Hematopoietic multipotent progenitor cell treated with erythropoietin and hydrocortisone succinate and interleukin-3 and kit ligand, for 17 days (in vitro differentiated cells): ENCODE results near the gene PCCA.
"Not testable (repeated sequence)": the region's sequence is repeated elsewhere in the genome, so short reads cannot be mapped to it uniquely, and the experiment has no call there.

ENCODE experiments used
- DNase-seq: peaks from one replicate; pipeline ENCODE4 v3.0.0-alpha.2; 2015; ENCODE audit warnings: low spot score

PCCA gene

DNA sequence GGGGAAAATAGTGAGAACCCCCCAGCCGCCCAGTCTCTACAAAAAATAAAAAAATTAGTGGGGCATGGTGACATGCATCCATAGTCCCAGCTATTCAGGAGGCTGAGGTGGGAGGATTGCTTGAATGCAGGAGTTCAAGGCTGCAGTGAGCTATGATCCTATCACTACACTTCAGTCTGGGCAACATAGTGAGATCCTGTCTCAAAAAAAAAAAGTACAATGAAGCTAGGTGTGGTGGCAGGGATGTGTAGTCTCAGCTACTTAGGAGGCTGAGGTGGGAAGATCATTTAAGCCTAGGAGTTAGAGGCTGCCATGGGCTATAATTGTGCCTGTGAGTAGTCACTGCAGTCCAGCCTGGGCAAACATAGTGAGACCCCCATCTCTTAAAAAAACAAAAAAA lies 8.9 kb downstream of the PCCA start:
- no peak for DNase-seq

DNA sequence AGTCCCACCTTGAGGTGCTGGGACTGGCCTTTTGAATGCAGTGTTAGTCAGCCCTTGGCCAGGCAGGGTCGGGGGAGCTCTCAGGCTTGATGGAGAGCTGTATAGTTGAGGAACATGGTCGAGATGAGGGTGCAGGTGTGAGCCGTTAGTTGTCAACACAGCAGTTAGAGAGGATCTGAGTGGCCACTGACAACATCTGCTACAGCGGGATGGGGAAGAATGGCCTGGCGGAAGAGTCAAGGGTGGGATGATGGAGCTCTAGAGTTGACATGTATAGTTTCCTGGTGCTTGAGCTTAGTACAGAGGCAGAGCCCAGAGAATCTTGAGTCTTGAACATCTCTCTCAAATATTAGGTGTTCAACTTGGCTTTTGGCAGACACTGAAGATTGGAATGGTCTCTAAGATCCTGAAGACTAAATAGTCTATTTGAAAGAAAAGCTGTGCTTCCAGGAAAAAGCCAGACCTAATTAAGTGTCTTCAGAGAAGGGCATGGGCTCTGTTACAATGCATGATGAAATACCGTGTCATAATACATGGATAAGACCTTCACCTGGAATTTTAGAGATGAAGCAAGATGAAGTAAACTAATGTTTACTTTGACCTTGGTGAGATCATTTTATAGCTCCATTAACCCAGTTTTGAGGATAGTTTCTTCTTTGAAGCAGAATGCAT lies 9.7 kb downstream of the PCCA start:
- no peak for DNase-seq

DNA sequence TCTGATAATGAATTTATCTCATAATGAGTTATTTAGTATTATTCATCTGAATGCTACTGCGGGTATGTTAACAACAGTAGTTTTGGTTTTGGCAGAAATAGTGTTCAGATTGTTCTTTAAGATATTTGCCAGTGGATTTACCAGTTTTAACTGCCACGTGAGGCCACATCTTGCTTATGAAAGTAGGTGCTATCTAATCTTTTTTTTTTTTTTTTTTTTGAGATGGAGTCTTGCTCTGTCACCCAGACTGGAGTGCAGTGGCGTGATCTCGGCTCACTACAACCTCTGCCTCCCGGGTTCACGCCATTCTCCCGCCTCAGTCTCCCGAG lies 10.2 kb downstream of the PCCA start:
- DNase-seq, result not testable (repeated sequence)

DNA sequence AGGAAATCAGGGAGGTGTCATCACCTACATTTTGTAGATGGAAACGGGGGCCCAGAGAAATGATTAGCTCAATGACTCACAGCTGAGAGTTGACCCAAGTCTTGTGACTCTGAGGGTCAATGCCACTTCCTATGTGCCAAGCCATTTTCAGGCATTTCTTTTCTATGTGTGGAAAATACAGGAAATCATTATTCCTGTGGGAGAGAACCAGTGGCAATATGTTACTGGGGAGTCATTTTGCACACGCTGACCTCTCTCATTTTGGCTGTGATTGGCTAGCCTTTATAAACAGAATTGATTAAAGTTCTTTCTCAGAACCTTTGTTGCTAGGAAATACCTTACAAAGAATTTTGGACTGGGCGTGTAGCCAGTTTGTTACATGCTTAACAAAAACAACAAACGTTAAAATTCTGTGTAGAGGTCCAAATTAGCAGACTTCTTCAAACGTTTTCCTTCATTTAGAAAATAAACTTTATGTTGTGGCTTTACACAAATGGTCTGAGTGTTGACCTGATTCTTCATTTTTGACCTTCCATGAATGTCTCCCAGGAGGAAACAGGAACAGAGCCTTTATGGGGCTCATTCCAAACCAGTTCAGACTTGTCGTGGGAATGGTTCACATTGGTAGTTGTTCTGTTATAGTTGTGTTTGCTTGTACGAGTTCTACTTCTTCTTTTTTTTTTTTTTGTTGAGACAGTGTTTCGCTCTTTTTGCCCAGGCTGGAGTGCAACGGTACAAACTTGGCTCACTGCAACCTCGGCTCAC lies 11.4 kb downstream of the PCCA start:
- DNase-seq, result no peak

DNA sequence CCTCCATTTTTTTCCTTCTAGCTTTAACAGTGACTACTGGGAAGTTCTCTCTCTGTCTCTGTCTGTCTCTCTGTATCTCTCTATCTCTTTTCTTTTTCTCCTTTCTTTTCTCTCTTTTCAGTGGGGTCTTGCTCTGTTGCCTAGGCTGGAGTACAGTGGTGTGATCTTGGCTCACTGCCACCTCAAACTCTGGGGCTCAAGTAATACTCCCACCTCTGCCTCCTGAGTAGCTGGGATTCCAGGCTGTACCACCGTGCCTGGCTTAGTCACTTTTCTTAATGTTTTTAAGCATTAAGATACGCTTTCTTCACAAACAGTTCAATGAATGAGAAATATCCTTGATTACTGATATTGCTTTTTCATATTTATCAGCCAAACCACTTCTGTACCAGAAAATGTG lies 13.1 kb downstream of the PCCA start:
- no peak for DNase-seq

DNA sequence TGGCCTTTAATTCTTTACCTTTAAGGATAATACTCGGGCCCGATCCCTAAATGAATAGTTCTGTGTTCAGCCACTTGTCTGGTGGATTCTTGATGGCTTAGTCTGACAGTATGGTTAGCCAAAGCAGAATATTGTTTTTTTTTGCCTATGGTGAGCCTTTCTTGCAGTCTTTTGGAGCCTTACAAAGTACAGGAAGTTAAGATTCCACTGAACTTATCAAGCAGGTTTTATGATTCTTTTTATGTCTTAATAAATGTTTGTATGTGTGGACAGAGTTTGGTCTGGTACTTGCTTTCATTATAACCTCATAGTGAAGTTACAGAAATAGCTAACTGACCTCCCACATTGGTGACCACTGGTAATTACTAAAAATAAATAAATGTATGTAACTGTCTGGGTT lies 17.1 kb downstream of the PCCA start:
- no peak for DNase-seq

DNA sequence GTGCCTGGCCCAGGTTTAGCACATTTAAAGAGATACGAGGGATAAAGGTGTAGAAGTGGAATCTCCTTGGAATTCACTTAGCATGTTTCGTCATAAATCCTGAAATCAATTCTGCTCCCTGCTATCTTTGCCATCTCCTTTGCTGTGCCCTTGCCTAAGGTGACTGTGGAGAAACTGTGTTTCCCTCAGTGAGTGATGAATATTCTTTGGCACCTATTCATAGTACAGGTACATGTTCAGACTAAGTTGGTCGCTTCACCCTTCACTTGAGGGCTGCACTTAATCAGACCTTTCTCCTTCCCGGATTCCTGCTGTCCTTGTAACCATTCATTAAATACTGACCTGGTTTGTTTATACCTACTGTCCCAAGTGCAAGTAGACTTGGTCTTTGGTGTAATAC lies 17.8 kb downstream of the PCCA start:
- no peak for DNase-seq

DNA sequence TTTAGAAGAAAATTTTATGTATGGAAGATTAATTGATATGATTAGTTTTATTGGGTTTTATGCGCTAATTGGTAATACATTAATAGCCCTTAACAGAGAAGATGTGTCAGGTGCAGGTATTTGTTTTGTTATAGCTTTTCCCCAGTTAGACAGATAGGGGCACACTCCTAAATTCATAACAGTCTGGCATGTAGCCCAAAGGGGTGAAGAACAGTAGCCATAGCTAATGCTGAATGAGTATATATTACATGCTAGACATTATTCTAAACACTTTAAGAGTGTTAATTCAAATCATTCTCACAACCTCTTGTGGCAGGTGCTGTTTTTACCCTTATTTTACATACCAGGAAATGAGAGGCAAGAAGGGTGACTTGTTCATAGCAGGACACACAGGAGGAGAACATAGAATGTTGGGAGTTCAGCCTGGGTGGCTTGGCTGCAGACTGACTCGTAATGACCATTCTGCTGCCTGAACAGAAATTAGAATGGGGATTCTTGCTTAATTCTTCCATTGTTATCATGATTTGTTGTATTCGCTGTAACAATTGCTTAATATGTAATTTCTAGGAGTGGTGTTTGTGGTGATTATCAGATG lies 20.1 kb downstream of the PCCA start:
- DNase-seq, result no peak

DNA sequence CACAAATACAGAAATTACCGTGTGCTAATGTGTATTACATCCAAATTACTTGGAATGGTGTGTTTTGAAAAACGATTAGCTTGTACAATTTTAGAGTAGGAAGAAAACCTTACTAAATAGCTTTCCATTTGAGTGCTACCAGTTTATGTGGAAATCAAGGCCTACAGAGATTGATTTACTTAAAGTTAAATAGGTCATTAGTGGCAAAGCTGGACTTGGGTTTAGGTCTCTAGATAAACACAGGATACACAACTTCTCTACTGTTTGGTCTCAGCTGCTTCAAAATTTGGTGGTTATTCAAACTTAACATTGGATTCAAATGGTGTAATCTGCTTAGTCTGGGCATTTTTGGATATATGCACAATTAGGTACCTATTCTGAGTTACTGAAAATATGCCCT lies 21.4 kb downstream of the PCCA start:
- DNase-seq, result no peak

DNA sequence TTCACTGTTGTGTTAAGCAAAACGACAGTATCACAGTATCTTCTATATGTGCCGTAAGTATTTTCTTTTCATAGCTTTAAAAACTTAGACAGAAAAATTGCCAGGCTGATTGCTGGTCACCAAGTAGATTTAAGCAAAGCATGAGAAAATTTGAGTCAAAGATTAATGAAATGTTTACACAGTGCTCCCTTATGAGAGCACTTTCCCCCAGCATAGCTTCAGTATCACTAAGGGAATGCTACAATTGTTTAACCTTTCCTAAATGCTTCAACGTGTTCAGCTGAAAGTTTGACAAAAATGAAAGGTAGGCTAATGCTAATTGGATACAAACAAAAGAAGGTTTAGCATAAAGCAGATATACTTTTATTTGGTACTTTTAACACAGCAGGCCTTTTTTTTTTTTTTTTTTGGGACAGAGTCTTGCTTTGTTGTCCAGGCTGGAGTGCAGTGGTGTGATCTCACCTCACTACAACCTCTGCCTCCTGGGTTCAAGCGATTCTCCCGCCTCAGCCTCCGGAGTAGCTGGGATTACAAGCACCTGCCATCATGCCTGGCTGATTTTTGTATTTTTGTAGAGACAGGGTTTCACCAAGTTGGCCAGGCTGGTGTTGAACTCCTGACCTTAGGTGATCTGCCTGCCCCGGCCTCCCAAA lies 23.4 kb downstream of the PCCA start:
- DNase-seq, result no peak

DNA sequence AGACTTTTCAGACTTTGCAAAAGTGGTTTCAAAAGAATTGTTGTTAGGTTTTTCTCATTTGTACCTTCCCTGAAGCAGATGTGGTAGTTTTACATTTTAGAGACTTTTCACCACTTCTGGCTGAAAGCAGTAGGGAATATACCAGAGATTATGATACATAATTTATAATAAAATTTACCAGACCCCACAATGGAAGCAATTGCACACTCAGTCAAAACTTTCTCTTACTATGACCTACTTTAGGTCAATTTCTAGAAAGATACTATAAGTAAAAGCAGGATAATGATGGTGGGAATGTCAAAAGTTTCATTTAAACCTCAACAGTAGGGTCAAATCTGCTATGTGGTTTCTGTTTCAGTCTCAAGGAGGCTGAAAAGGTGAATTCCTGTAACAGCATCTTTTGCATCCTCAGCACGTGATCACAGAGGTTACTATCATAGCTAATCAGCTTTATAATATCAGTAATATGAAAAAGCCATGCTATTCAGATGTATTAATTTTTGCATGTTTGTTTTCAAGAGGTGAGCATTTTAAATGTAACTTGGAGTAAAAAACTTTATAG lies 26.9 kb downstream of the PCCA start:
- no peak for DNase-seq

DNA sequence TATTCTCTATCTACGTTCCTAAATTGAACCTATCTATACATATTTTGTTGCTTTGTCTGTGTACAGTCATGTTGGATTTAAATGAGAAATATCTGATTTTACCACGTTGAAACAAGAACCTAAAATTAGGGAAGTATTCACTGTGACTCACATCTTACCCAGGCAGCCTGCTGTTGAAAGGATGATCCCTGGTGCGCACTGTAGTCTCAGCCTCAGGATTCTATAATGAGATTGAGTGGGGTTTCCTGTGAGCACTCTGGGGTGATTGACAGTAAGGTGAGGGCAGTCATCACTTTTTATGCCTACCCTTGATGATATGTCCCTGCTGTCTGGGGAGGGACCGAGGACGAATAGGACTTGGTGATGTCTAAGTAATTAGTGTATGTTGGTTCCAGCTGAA lies 35.4 kb downstream of the PCCA start:
- DNase-seq, result no peak

DNA sequence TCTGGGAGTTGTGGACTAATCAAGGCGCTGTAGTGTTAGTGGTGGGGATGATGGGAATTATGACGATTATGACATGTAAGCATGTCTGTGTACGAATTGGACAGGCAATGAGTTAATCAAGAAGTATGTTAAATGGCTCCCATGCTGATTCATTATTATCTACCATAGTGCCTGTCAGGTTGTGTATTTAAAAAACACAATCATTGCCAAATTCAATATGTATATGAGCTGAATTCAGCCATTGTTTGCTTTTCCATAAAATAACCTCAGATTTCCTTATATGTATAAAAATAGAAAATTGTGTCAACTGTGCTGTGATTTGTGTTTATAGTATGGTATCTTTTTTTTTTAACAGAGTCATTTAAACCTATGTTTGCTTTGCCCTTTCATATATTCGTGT lies 37.1 kb downstream of the PCCA start:
- no peak for DNase-seq

DNA sequence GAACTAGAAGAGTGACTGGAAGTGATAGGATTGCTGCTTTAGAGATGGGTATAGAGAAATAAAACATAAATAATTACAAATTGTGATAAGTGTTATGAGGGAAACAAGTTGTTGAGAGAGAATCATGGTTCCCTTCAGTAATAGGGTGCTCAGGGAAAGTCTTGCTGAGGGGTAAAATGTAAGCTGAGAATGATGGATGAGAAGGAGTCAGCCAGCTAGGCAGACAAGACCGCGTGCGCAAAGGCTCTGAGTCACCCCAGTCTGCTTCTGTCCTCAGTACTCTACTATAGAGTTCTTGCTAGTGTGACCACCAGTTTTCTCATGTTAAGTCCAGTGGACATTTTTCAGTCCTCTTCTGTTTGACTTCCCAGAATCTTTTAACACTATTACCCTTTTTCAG lies 39.5 kb downstream of the PCCA start:
- no peak for DNase-seq

DNA sequence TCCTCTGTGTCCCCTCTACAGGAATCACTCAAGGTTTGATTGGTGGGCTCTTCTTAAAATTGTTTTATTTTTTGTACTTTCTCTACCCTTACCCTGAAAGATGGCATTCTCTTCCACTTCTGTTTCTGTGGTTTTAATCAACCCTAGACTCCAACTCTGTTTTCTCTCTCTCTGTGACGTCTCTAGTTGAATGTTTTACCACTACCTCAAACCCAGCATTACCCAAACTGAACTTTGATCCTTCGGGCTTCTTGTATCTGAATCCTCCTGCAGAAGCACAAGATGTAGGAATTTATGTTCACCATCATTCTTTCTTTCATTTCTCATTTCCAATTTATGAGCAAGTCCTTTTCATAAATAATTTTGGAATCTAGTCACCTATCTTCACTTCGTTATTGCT lies 39.9 kb downstream of the PCCA start:
- no peak for DNase-seq

DNA sequence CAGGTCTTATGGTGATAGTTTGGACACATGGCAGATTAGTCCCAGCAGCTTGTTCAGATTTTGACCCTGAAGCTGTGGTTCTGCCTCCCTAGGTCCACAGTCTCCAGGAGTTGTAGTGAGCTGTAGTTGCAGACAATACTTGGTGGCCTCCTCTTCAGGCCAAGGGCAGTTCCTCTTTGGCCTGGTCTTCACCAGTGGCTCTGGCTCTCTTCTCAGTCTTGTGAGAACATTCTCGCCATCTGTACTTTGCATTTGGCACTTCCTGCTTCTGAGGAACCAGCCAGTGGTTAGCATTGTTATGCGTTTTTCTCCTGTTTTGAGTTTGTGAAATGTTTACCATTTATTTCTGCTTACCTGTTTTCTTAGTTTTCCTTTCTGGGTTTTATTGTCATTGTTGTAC lies 40.7 kb downstream of the PCCA start:
- DNase-seq, result no peak

DNA sequence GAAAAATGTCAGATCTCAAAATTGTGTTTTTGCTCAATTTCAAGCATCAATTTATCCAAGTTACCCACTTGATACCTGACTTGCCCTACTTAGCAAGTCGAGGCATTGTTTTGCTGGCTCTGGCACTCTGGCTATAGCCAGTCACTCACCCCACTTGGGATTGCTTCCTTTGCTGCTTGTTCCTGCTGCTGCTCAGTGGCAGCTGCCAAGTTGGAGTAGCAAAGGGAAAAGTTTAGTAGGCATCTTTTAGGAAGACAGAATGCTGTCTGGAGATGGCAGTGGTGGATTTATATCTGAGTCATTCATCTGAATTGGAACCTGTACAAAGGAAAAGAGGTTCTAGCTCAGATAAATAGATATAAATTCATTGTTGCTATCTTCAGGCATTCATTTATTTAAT lies 41.2 kb downstream of the PCCA start:
- DNase-seq, result no peak

DNA sequence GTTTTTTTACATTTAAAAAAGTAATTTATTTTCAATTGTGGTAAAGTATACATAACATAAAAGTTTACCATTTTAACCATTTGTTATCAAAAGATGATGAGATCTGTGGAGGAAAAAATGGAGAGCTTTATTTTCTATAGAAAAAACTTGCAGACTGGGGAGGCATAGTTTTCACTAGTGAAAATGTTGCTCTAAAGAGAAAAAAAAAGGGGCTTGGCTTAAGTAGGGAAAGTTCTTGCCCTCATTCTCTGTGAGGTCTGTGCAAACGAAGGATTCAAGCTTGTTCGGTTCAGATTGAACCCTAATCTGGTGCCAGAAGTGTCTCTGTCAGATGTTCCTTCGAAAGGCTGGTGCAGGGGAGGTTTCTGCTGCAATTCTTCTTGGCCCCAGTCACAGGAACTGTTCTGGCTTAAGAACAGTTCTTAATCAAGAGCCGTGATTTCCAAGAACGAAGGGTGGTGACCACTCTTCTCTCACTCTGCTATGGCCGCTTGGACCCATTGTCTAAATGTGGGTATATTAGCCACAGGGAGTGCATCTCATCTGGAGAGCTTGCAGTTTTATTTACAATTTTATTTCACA lies 42.1 kb downstream of the PCCA start:
- no peak for DNase-seq

DNA sequence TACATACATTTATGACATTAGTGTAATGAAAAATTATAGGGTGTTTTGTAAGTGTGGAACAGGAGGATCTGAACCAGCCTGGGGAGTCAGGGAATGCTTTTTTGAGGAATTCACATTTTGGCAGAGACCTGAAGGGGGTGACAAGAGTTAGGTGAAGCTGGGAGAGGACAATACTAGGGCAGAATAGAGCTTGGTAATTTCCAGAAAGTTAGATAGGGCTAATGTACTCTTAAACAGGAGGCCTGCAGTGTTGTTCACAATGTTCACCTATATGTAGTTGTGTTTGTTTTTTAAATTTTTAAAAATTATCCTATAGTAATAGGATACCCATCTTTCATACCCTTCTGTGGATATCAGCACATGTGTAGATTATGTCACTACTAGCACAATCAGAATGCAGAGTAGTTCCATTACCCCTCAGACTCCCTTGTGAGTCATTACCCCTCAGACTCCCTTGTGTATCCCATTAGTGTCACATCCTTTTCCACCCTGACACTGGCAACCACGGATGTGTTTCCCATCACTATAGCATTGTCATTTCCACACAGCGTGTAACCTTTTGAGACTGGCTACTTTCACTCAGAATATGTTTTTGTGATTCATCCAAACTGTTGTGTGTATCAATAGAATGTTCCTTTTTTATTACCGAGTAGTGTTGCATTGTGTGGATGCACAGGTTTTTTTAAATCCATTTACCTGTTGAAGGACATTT lies 43.1 kb downstream of the PCCA start:
- no peak for DNase-seq

DNA sequence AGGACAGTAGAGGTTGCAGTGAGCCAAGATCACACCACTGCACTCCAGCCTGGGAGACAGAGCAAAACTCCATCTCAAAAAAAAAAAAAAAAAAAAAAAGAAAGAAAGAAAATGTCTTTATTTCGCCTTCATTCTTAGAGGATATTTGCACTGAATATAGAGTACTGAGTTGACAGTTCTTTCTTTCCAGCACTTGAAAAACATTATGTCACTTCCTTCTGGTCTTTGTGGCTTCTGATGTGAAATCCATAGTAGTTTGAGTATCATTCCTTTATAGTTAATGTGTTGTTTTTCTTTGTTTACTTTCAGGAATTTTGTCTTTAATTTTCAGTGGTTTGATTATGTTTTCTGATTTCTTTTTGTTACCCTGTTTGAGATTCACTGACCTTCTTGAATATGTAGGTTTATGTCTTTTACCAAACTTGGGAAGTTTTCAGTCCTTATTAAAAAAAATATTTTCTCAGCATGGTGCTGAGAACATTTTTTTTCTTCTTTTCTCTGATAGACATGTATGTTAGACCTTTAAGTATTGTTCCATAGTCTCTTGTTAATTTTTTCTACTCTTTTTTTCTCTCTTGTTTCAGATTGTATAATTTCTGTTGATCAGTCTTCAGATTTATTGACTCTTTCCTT lies 50.1 kb downstream of the PCCA start:
- DNase-seq, result no peak

DNA sequence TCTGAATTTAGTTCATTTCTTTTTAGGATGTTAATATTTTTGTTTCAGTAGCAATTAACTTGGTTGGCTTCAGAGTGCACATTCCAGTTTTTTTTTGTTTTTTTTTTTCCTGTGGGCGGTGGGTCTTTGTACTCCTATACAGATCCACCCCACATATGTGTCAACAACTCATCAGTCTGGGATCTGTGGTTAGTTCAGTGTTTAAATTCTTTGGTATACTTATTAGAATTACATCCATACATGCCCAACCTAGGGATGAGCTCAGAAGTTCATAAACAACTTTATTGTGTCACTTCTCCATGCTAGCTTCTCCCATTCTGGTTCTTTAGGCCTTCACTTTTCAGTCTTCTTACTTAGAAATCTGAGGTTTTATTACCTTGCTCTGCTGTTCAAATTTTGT lies 50.9 kb downstream of the PCCA start:
- no peak for DNase-seq
